Measurements from ENCODE around the gene ZNF30. TPM values are rescaled to one million over a fixed set of nuclear protein-coding genes. Genes with fewer than 3 reads are reported as not detected.

ZNF30 gene
- total and polyA plus RNA-seq, 2 of the 4 experiments (the other 2 are of a cell fraction), result 1.3 to 2.9 TPM

GRCh38 chr19:34994286-34994642 lies 67.6 kb downstream of the ZNF30 start:
- 70% methylated on average over 4 of the region's 9 CpGs; no CpG with 5 or more reads in 1 of the 2 experiments for WGBS, 2 experiments (ENCODE audit: extremely low coverage in 2 of 2, insufficient read length in 1 of 2)
- H2BK120ac ChIP-seq (ENCODE audit: low read depth, low read length), result no peak overlapping the region
- H3K4me1 ChIP-seq (ENCODE audit: control insufficient read depth, insufficient read depth, low read length), result peaks cover 3% of the 10 kb centered on the region; the same call in 1 of the 2 replicates
- H3K18ac ChIP-seq (ENCODE audit: low read depth, low read length), result no peak overlapping the region
- no peak overlapping the region for H2BK15ac ChIP-seq (ENCODE audit: low read depth, low read length)
- H3K9me3 ChIP-seq (ENCODE audit: control insufficient read depth, insufficient read depth, low read length), result peaks cover 2% of the 10 kb centered on the region; the same call in 1 of the 2 replicates
- in situ Hi-C loops (cut with MboI; ENCODE audit: low sequenced_read_pairs) (no loop called here), intact Hi-C loops (cut with micrococcal nuclease) (no loop called here), dilution Hi-C loops (cut with HindIII; ENCODE audit: low sequenced_read_pairs, unreplicated experiment) (no loop called here)
- no peak overlapping the region for H3K23ac ChIP-seq (ENCODE audit: low read depth, low read length)
- H3K36me3 ChIP-seq (ENCODE audit: control insufficient read depth, insufficient read depth, low read length), result no peaks in the 10 kb centered on the region
- H3K4me3 ChIP-seq (ENCODE audit: insufficient read depth, low read depth, low read length), result no peak overlapping the region
- H3K4ac ChIP-seq (ENCODE audit: low read depth, low read length), result no peak overlapping the region
- no peak for DNase-seq
- ATAC-seq (ENCODE audit: low read depth), result no peak
- H3K9ac ChIP-seq (ENCODE audit: low read depth, low read length), result no peak overlapping the region
- H3K14ac ChIP-seq (replicated peaks; ENCODE audit: low read depth, low read length), result no peak overlapping the region
- CTCF ChIA-PET, result no interaction called here
- H3K4me2 ChIP-seq (ENCODE audit: low read depth, low read length), result no peak overlapping the region
- no peak overlapping the region for H2AK5ac ChIP-seq (ENCODE audit: low read depth, low read length)
- no peak overlapping the region for H4K5ac ChIP-seq (ENCODE audit: low read depth, low read length)
- no peak overlapping the region for H2BK20ac ChIP-seq (ENCODE audit: low read depth, low read length)
- peaks cover 5% of the 10 kb centered on the region for H3K27me3 ChIP-seq (ENCODE audit: control insufficient read depth, insufficient read depth, low read length)
- POLR2A ChIA-PET (ENCODE audit: unreplicated experiment), result no interaction called here
- H4K8ac ChIP-seq (ENCODE audit: low read depth in 2 of 2, low read length in 2 of 2), result no peak overlapping the region
- no peak overlapping the region for H3K56ac ChIP-seq (ENCODE audit: extremely low read depth, insufficient read depth, low read length)
- H2AK9ac ChIP-seq (replicated peaks; ENCODE audit: low read depth, low read length, poor library complexity), result no peak overlapping the region
- no peak overlapping the region for H2BK5ac ChIP-seq (ENCODE audit: low read depth, low read length, poor library complexity, severe bottlenecking)
- peaks cover 0 to 4% of the 10 kb centered on the region in 2 experiments; a peak in 1 of 4 replicates for H3K79me1 ChIP-seq (ENCODE audit: low read depth in 1 of 2, low read length in 2 of 2)
- no peak overlapping the region for H2AFZ ChIP-seq (replicated peaks; ENCODE audit: low read length, poor library complexity)
- no peak overlapping the region for H4K91ac ChIP-seq (ENCODE audit: insufficient read depth, low read depth, low read length)
- no peak overlapping the region for H3K27ac ChIP-seq (ENCODE audit: insufficient read depth, low read length)
- H4K20me1 ChIP-seq (ENCODE audit: insufficient read depth, low read length), result no peaks in the 10 kb centered on the region
- peaks cover 5% of the 10 kb centered on the region; the same call in 1 of the 2 replicates for H3K9me1 ChIP-seq (ENCODE audit: insufficient read depth, low read length)
- BruUV-seq (replicated peaks), result no TSS peak
- TF ChIP-seq CTCF (conservative IDR thresholded peaks at IDR 0.05; ENCODE audit: low read depth, low read length), result no peak
- TF ChIP-seq USF2 (IDR thresholded peaks at IDR 0.05; ENCODE audit: low read depth, low read length), result no peak
- no peak for TF ChIP-seq CHD1 (IDR thresholded peaks at IDR 0.05; ENCODE audit: low read depth, low read length)
- TF ChIP-seq RFX5 (IDR thresholded peaks at IDR 0.05; ENCODE audit: low read depth, low read length), result no peak
- no peak for TF ChIP-seq BHLHE40 (IDR thresholded peaks at IDR 0.05; ENCODE audit: low read depth, low read length)
- TF ChIP-seq MXI1 (IDR thresholded peaks at IDR 0.05; ENCODE audit: borderline replicate concordance, low read depth, low read length), result no peak
- no peak for TF ChIP-seq CEBPB (IDR thresholded peaks at IDR 0.05; ENCODE audit: low read depth, low read length)
- TF ChIP-seq RCOR1 (IDR thresholded peaks at IDR 0.05; ENCODE audit: insufficient replicate concordance, low read length), result no peak
- TF ChIP-seq POLR2A (IDR thresholded peaks at IDR 0.05; ENCODE audit: low read depth, low read length), result no peak
- no peak for TF ChIP-seq RAD21 (IDR thresholded peaks at IDR 0.05; ENCODE audit: low read length)
- TF ChIP-seq ELK1 (IDR thresholded peaks at IDR 0.05; ENCODE audit: borderline replicate concordance, low read depth, low read length), result no peak
- TF ChIP-seq FOS (IDR thresholded peaks at IDR 0.05; ENCODE audit: low read depth, low read length), result no peak
- no peak for TF ChIP-seq MAZ (IDR thresholded peaks at IDR 0.05; ENCODE audit: borderline replicate concordance, low read depth, low read length)
- no peak for TF ChIP-seq SMC3 (IDR thresholded peaks at IDR 0.05; ENCODE audit: low read depth, low read length)
- TF ChIP-seq NFE2L2 (IDR thresholded peaks at IDR 0.05; ENCODE audit: low read depth, low read length), result no peak
- no peak for TF ChIP-seq MAFK (IDR thresholded peaks at IDR 0.05; ENCODE audit: low read depth, low read length)
